Sigmoid colon (tissue), 4 donors: ENCODE measurements around the gene AMBRA1.

Source experiments
- CTCF ChIP-seq, 4 experiments: fragments of 450-650 bp in 3 of 4; fragments of 200-600 bp in 1 of 4; IDR thresholded peaks; one replicate each; pipeline ENCODE4 v1.5.1; 2016 to 2019; ENCODE audit warnings: antibody characterized with exemption in 4 of 4, mild to moderate bottlenecking in 3 of 4, moderate library complexity in 2 of 4
- EP300 ChIP-seq, 4 donors: sonication (generic); formaldehyde crosslinking; IDR thresholded peaks; one replicate each; pipeline ENCODE4 v1.6.1; 2017; ENCODE audit warnings: antibody characterized with exemption in 4 of 4
- POLR2A ChIP-seq, 2 donors: fragments of 450-650 bp; IDR thresholded peaks; one replicate each; pipeline ENCODE4 v1.6.1; 2016; ENCODE audit warnings: antibody characterized with exemption in 2 of 2, mild to moderate bottlenecking in 2 of 2, moderate library complexity in 2 of 2
- POLR2AphosphoS5 ChIP-seq, 4 donors: sonication (generic); formaldehyde crosslinking; IDR thresholded peaks; one replicate each; pipeline ENCODE4 v1.6.1; 2017; ENCODE audit warnings: antibody characterized with exemption in 4 of 4

GRCh38 chr11:46363455-46364005, 230.3 kb downstream of the AMBRA1 start:
- TF ChIP-seq CTCF (IDR thresholded peaks at IDR 0.05), result no peak
- TF ChIP-seq EP300 (IDR thresholded peaks at IDR 0.05), result no peak
- TF ChIP-seq POLR2AphosphoS5 (IDR thresholded peaks at IDR 0.05), result peak in 2 of 4 donors; percentile 9 to 26
- TF ChIP-seq POLR2A (IDR thresholded peaks at IDR 0.05), result no peak
